VCaP (cell line): Measurements from ENCODE around the gene RNF113B.

ENCODE experiments used
- H3K27ac ChIP-seq: fragments of 450-650 bp; 2 replicates; pipeline ENCODE4 v1.5.1; 2017
- CTCF ChIP-seq: fragments of 450-650 bp; conservative IDR thresholded peaks from 2 replicates; pipeline ENCODE4 v1.5.1; 2017; ENCODE audit warnings: mild to moderate bottlenecking, moderate library complexity

RNF113B gene

DNA sequence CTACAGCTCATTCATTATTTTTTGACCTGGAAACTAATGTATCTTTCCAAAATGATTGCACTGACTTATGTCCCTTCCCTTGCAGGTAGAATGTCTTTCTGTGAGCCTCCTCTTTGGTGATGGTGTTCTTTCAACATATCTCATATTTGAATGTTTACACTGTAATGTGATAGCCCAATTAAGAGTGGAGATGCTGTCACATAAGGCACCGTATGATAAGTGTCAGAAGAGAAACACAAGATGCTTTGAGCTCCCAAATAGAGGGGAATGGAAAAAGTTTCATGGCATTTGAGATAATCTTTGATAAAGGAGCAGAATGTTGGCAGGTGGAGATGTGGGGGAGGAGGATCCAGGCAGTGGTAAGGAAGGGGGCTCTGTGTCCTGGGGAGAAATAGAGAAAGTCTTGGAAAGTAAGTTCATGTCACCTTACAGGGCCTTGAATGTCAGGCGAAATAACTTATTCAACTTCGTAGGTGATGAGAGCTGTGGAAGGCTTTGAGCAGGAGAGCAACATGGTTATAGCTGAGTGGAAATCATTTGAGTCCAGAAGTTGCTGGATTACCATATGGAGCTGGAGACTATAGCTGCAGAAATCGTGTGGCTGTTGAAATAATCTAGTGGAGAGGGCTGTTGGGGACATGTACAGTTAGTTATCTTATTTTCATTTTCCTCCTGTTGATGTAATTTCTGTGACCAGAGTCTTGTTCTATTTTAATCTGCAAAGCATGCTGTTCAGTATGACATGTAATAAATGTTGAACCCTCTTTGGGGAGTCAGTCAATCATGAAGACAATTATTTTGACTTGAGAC is 10.3 kb upstream of the RNF113B start:
- TF ChIP-seq CTCF = no peak

DNA sequence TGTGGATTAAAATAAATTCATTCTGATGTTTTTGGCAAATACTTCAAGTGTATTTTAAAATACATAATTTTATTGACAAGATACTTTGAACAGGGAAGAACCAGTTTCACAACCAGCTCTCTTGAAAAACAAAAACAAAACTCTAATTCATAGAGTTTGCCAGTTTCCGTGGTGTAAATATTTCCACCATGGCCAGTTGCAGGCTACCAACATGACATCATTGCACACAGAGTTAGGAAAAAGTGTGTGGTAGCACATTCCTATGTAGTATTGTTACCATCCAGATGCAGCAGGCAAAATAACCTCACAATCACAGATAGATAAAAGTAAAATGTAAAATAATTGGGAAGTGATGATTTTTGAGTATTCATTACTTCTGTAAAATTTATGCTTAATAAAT is 7.7 kb upstream of the RNF113B start:
- no peak for TF ChIP-seq CTCF
- peak overlapping the region; percentile 25; the same call in 1 of the 2 replicates for H3K27ac ChIP-seq

More for the DNA sequence above, 10.3 kb upstream of the RNF113B start:
- H3K27ac ChIP-seq = no peak overlapping the region

DNA sequence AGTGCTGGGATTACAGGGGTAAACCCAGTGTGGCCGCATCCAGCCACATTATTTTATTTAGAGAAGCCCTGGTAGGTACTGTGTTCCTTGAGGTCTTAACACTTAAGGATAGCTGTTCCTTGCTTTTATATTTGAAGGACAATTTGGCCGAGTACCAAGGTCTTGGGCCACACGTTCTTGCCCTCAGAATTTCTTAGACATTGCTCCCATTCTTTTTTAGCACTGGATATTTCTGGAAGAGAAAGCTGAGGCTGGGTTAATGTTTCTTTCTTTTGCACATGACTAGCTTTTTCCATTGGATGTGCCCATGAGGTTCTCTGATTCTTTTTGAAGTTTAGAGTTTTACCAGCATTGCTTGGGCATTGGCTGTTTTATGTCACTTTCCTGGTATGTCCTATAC is 5.5 kb upstream of the RNF113B start:
- no peak for TF ChIP-seq CTCF

DNA sequence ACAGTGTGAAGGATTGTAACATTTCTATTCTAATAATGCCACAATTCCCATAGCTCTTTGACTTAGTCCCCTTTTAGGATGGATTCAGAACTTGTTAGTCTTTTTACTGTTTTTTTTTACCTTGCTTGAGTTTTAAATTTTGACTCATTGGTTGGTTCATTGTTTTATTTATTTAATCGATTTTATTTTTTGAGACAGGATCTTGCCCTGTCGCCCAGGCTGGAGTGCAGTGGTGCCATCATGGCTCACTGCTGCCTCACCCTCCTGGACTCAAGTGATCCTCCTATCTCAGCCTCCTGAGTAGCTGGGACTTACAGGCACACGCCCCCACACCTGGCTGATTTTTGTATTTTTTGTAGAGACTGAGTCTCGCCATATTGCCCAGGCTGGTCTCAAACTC is 5.1 kb upstream of the RNF113B start:
- no peak for TF ChIP-seq CTCF
- H3K27ac ChIP-seq = no peak overlapping the region

More for the DNA sequence above, 5.5 kb upstream of the RNF113B start:
- no peak overlapping the region for H3K27ac ChIP-seq

GRCh38 chr13:98181111-98181815 is 4.2 kb upstream of the RNF113B start:
- H3K27ac ChIP-seq = no peak overlapping the region
- no peak for TF ChIP-seq CTCF

- TF ChIP-seq CTCF = no peak
- no peak overlapping the region for H3K27ac ChIP-seq
Measured at GRCh38 chr13:98180092-98180491, 3.0 kb upstream of the RNF113B start.

DNA sequence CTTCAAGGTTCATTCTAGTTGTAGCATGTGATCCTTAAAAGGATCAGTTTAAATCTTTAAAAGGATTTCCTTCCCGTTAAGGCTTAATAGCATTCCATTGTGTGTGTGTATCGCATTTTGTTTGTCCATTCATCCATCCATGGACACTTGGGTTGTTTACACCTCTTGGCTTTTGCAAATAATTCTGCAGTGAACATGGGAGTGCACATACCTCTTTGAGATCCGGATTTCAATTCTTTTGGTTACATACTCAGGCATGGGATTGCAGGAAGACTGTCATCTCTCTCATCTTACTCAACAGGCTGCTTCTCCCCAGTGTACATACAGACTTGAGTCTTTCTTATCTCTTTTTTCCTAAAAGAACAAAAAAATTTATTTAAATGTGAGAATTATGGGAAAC is 1.2 kb downstream of the RNF113B start:
- peak overlapping the region; percentile 89 for H3K27ac ChIP-seq
- no peak for TF ChIP-seq CTCF
